ENCODE results near the gene C11orf24.

C11orf24 gene

DNA sequence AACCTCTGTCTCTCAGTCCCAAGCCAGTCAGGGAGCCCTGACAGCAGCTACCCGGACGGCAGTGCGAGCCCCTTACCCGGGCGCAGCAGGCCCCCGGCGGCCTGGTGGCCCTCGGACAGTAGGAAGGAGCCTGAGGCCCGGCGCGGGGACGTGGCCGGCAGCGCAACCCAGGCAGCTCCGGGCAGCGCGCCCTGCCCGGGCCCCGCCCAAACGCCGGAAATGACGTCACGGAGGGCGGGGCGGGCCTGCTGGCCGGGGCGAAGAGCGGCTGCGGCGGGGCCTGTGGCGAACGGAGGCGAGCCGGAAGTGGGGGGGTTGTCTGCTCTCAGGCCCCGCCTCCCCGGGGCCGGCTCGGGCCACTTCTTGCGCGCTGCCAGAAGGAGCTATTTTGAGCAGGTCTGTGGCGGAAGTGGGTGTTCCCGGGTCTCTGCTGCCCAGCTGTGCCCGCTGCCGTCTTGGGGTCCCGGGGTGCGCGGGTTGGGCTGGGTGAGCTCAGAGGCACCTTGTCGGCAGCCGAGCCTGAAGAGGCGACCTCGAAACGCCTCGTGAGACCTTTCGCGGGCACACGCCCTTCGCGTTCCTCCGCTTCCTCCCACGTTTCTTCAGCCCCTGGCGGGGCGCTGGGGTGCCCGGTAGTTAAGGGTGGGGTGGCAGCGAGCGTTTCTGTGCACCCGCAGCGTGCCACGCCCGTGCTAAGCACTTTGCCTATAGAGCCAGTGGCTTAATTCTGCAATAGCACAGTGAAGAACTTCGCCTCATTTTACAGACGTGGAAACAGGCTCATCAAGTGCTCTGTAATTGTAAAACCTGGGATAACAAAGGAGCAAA lies at the start of gene C11orf24:
Gene C11orf24, minus strand, starts transcription at position 193 of the 828 bp plus-strand sequence. CDS start 8,206 bp downstream, outside the sequence.
- peak; percentile 89 for DNase-seq (ENCODE audit: low read depth)

DNA sequence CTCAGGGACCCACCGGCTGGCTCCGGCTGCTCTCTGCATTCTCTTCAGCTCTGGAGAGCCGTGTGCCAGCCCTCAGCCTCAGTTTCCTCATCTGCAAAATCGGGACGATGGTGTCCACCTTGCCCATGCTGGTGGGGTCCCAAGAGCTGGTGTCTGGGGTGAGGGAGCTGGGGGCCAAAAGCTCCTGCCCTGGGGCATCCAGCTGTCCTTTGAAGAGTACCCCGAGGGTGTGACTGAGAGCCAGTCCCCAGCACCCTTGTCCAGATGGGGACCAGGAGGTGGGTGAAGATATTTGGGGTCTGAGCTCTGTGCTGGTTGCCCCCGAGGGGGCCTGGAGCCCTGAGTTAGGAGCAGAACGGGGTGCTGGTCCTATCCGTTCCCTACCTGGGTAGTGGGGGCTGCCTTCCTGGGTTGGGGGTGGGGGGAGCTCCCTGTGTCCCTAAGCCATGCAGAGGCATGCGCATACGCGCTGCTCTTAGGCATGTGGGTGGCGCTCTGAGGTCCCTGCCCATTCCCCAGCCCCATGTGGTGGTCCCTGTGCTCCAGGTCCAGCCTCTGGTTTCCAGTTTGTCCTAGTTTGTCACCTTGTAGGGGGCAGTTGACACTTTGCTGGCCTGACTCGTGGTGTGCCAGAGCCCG lies 45.5 kb upstream of the C11orf24 start:
- DNase-seq (ENCODE audit: low read depth), result no peak

GRCh38 chr11:68315171-68315920 lies 43.6 kb upstream of the C11orf24 start:
- no peak for DNase-seq (ENCODE audit: low read depth)

- no peak for DNase-seq (ENCODE audit: low read depth)
Measured at GRCh38 chr11:68314203-68315170, 42.7 kb upstream of the C11orf24 start.

- DNase-seq (ENCODE audit: low read depth), result no peak
Measured at GRCh38 chr11:68313574-68314202, 41.9 kb upstream of the C11orf24 start.

- peak; percentile 7 for DNase-seq (ENCODE audit: low read depth)
Measured at GRCh38 chr11:68312780-68313573, 41.2 kb upstream of the C11orf24 start.

DNA sequence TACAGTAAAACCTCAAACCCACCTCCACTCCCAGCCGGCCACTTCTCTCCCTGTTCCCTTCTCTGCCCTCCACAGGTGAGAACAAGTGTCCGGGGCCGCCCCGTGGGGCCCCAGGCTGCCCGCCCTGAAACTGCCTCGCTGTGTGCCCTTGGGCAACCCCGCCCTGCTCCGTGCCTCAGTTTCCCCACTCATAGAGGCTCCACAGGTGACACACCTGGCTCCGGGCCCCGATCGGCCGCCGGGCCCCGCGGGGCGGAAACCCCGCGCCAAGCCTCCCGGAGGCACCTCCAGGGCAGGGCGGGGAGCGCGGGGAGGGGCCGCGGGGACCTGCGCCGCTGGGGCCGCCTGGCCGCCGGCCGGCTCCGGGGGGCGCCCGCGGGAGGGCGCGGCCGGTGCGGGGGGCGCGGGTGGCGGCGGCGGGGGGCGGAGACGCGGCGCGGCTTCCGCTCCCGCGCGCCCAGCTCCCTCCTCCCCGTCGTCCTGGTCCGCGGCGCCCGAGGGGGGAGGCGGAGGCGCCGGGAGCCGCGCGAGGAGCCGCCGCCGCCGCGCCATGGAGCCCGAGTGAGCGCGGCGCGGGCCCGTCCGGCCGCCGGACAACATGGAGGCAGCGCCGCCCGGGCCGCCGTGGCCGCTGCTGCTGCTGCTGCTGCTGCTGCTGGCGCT lies 40.5 kb upstream of the C11orf24 start, which contains the start of gene LRP5:
Gene LRP5, plus strand, starts transcription at position 475 of the 663 bp plus-strand sequence. Its CDS starts 124 bp downstream, at position 599.
- no peak for DNase-seq (ENCODE audit: low read depth)

DNA sequence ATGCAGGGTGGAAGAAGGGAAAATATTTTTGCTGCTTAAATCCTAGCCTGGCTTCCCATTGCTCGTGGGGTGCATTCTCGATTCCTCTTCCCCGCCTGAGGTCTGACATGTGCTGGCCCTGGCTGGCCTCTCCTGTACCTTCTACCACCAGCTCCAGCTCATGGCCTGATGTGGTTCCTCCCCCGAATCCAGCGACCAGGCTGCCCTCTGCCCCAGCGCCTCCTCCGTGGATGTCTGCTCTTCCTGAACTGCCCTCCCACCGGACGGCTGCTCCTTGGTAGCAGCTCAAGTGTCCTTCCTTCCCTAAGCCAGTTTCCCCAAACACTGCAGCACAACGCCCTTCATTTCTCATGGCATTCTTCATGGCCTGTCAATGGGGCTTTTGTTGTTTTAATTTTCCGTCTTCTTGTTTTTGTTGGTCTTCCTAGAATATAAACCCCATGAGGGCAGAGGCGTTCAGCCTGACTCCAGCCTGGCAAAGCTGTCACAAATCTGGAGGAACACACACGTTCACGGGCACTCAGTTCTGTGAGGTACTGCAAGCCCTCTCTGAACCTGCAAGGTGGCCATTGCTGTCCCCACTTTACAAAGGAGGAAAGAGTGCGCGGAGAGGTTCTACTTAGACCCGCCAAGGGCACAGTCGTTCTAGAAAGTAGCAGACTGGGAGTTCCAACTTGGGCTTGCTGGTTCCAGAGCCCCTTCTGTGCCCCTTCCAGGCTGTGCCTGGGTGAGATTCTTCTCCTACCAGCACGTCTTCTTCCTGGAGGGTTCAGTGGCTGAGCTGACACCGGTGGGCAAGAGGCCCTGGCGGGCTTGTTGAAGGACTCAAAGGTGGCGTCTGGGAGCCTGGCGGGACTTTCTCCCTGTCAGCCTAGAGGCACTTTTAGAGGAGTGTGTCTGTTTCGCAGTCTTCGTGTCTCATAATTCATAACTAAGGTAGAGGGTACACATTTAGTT lies 39.7 kb upstream of the C11orf24 start:
- DNase-seq (ENCODE audit: low read depth), result no peak

DNA sequence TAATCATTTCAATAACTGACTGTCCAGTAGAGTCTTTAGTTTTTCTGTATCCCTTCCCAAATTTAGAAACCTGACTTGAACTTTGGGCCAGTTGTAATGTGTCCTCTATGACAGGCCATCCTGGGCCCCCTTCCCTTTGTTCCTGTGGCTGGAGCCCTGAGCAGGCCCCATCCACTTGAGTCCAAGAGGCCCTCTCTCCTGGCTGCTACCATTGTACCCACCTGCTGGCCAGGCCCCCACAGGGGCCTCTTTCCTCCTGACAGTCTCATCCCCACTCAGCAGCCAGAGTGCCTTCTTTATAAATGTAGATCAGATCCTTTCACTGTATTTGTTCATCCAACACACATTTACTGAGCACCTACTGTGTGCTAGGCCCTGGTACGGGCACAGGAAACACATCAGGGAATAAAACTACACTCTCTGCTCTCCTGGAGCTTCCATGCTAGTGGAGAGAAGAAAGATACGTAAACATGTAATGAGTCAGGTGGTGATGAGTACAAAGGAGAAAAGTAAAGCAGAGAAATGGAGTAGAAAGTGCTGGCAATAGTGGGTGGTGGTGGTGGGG lies 37.9 kb upstream of the C11orf24 start:
- DNase-seq (ENCODE audit: low read depth), result no peak

- DNase-seq (ENCODE audit: low read depth), result no peak
Measured at GRCh38 chr11:68308068-68308467, 36.3 kb upstream of the C11orf24 start.

DNA sequence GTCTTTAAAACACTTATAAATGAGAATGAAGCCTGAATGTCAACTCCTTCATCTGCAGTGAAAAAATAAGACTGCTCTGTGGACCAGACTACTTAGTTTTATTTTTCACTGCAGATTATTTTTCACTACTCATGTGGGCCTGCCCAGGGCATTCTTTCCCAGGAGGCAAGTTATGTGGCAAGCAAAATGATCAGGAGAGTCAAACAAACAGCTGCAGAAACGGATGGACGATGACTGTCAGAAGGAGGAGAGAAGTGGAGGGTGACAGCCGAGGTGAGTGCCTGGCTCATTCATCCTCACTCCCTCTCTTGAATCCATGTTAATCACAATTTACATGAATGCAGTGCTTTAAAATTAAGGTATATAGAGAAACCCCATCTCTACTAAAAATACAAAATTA lies 34.9 kb upstream of the C11orf24 start:
- no peak for DNase-seq (ENCODE audit: low read depth)

GRCh38 chr11:68303982-68304780 lies 32.4 kb upstream of the C11orf24 start:
- DNase-seq (ENCODE audit: low read depth), result no peak

GRCh38 chr11:68303083-68303482 lies 31.3 kb upstream of the C11orf24 start:
- DNase-seq (ENCODE audit: low read depth), result no peak

DNA sequence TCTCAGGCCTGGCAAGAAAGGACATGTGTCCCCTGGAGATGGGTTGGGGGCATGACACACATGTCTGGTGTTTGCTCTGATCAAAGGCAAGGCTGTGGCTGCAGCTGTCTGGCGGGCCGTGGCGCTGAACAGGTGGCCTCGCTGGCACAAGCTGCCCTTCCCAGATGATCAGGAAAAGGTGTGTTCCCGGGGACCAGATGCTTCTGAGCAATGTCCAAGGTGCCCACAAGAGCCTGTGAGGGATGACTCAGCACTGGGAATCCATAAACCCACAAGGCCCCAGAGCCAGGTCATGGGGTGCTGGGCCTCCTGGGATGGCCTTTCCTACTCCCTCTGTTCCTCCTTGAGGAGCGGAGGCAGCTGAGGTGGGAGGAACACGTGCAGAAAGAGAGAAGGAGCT lies 30.9 kb upstream of the C11orf24 start:
- DNase-seq (ENCODE audit: low read depth), result no peak

DNA sequence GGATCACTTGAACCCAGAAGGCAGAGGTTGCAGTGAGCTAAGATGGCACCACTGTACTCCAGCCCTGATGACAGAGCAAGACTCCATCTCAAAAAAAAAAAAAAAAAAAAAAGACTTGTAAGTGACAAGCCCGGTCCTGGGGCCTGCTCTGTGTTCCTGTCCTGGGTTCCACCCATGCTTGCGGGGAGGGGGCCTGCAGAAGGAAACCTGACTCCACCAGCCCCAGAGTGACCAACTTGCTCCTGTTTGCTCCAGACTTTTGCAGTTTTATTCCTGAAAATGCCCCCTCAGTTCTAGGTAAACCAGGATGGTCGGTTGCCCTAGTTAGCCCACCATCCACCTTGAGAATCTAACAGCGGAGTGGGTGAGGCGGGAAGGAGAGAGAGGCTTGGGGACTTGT lies 30.5 kb upstream of the C11orf24 start:
- no peak for DNase-seq (ENCODE audit: low read depth)

- no peak for DNase-seq (ENCODE audit: low read depth)
Measured at GRCh38 chr11:68300076-68300830, 28.5 kb upstream of the C11orf24 start.
